Ovary (tissue), 3 donors: ENCODE results near the gene PRKD2.

Experiments used
- POLR2A ChIP-seq: fragments of 450-650 bp; IDR thresholded peaks from one replicate; pipeline ENCODE4 v1.6.1; 2017; ENCODE audit warnings: antibody characterized with exemption, mild to moderate bottlenecking, moderate library complexity
- TF ChIP-seq, protein P1 (sequence below), 3 donors: fragments of 450-650 bp in 2 of 3; fragments of 200-600 bp in 1 of 3; IDR thresholded peaks; one replicate each; pipeline versions ENCODE4 v1.5.1 to v1.8.0; 2016 to 2022; ENCODE audit warnings: antibody characterized with exemption in 3 of 3, mild to moderate bottlenecking in 1 of 3
- donor health status: DM: no; HTN: no; CAD: no.

DNA sequence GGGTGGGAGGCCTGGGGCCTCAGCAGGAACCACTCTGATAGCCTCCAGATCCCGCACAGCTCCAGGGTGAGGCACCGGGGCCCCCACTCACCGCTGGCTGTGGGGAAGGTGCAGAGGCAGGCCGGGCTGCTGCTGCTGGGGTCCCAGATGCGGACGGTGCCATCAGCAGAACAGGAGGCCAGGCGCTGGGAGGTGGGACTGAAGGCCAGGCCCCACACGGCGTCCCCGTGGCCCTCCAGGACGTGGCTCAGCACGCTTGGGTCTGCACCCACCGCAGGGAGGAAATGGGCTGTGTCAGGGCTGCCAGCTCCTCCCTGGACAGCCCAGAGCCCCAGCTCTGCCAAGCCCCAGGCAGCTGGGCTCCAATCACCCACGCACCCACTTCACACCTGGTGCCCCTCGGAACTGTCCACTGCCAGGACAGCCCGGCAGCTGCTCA is 6.1 kb upstream of the PRKD2 start:
- TF ChIP-seq, protein P1, sequence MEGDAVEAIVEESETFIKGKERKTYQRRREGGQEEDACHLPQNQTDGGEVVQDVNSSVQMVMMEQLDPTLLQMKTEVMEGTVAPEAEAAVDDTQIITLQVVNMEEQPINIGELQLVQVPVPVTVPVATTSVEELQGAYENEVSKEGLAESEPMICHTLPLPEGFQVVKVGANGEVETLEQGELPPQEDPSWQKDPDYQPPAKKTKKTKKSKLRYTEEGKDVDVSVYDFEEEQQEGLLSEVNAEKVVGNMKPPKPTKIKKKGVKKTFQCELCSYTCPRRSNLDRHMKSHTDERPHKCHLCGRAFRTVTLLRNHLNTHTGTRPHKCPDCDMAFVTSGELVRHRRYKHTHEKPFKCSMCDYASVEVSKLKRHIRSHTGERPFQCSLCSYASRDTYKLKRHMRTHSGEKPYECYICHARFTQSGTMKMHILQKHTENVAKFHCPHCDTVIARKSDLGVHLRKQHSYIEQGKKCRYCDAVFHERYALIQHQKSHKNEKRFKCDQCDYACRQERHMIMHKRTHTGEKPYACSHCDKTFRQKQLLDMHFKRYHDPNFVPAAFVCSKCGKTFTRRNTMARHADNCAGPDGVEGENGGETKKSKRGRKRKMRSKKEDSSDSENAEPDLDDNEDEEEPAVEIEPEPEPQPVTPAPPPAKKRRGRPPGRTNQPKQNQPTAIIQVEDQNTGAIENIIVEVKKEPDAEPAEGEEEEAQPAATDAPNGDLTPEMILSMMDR (IDR thresholded peaks at IDR 0.05) = no peak
- no peak for TF ChIP-seq POLR2A
